Sigmoid colon (tissue), 3 donors: Measurements from ENCODE around the gene ARID5B.

ENCODE experiments used
- POLR2A ChIP-seq, 2 donors: fragments of 450-650 bp; IDR thresholded peaks; one replicate each; pipeline ENCODE4 v1.6.1; 2016; ENCODE audit warnings: antibody characterized with exemption in 2 of 2, mild to moderate bottlenecking in 2 of 2, moderate library complexity in 2 of 2
- TF ChIP-seq, protein P1 (sequence below), 4 experiments: fragments of 450-650 bp in 3 of 4; fragments of 200-600 bp in 1 of 4; IDR thresholded peaks; one replicate each; pipeline ENCODE4 v1.5.1; 2016 to 2019; ENCODE audit warnings: antibody characterized with exemption in 4 of 4, mild to moderate bottlenecking in 3 of 4, moderate library complexity in 2 of 4

DNA sequence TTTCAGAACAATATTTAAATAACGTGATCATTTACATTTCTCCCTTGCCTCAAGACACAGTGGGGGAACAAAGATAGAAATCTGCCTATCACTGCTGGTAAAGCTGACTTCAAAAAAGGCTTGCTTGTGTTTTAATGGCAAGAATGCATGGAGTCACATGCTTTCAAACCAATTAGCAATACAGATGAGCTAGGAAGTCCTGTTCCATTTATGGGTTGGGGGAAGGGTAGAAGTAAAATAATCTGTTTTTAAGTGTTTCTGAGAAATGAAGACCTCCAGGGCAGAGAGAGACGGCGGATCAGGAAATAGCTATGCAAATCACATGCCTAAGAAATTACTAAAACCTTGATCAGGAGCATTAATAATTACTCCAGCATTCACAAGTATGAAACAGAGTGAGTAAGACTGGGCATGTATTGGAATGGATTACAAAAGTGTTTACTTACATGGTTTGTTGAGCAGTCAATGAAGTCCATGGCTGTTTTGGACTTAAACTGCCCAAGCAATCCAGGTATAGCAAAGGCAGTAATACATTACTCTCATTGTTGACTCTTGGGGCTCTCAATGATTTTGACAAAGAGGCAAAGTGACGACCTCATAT is 142.0 kb downstream of the ARID5B start:
- no peak for TF ChIP-seq POLR2A (IDR thresholded peaks at IDR 0.05)
- TF ChIP-seq, protein P1, sequence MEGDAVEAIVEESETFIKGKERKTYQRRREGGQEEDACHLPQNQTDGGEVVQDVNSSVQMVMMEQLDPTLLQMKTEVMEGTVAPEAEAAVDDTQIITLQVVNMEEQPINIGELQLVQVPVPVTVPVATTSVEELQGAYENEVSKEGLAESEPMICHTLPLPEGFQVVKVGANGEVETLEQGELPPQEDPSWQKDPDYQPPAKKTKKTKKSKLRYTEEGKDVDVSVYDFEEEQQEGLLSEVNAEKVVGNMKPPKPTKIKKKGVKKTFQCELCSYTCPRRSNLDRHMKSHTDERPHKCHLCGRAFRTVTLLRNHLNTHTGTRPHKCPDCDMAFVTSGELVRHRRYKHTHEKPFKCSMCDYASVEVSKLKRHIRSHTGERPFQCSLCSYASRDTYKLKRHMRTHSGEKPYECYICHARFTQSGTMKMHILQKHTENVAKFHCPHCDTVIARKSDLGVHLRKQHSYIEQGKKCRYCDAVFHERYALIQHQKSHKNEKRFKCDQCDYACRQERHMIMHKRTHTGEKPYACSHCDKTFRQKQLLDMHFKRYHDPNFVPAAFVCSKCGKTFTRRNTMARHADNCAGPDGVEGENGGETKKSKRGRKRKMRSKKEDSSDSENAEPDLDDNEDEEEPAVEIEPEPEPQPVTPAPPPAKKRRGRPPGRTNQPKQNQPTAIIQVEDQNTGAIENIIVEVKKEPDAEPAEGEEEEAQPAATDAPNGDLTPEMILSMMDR (IDR thresholded peaks at IDR 0.05), result no peak
